H1 (cell line): ENCODE results near the gene TLL1. TPM values are rescaled to one million over a fixed set of nuclear protein-coding genes. Genes with fewer than 3 reads are reported as not detected.

Experiments
- CTCF ChIA-PET: fragments of 300-600 bp; sonication (Branson Sonifier 250); formaldehyde crosslinking; loops from one replicate; lab custom pipeline; 2021; ENCODE audit not compliant: partially characterized antibody; lab: Charles Lee
- POLR2A ChIA-PET: fragments of 300-600 bp; sonication (Branson Sonifier 250); formaldehyde crosslinking; loops from one replicate; lab custom pipeline; 2021; ENCODE audit warnings: inconsistent platforms; ENCODE audit not compliant: partially characterized antibody; lab: Charles Lee
- DNase-seq, 2 experiments: peaks; one replicate each; pipeline versions ENCODE4 v3.0.0 to v3.0.0-alpha.2; 2010 to 2022; ENCODE audit warnings: low spot score in 2 of 2, low read depth in 1 of 2, mixed read lengths in 1 of 2
- FAIRE-seq: peaks from 2 replicates; lab custom pipeline; 2011; peaks lifted over from hg19 to GRCh38; lab: Jason Lieb, UNC
- H2AFZ ChIP-seq: 2 replicates; pipeline ENCODE4 v1.8.1; 2012; ENCODE audit warnings: low read length, inconsistent platforms
- H2AK5ac ChIP-seq: 2 replicates; pipeline ENCODE4 v1.6.1; 2013; ENCODE audit warnings: low read depth, low read length
- H2BK120ac ChIP-seq: replicated peaks from 2 replicates; pipeline ENCODE3; 2013; ENCODE audit warnings: low read depth, low read length, inconsistent platforms
- H2BK12ac ChIP-seq: 2 replicates; pipeline ENCODE4 v1.6.1; 2013; ENCODE audit warnings: low read depth, low read length
- H2BK15ac ChIP-seq: 2 replicates; pipeline ENCODE4 v1.6.1; 2013; ENCODE audit warnings: low read length
- H2BK20ac ChIP-seq: 2 replicates; pipeline ENCODE4 v1.6.1; 2013; ENCODE audit warnings: low read length
- H2BK5ac ChIP-seq: 2 replicates; pipeline ENCODE4 v1.6.1; 2013; ENCODE audit warnings: low read depth, low read length
- H3K14ac ChIP-seq: 2 replicates; pipeline ENCODE4 v1.6.1; 2013; ENCODE audit warnings: inconsistent platforms; ENCODE audit not compliant: insufficient read length
- H3K18ac ChIP-seq: 2 replicates; pipeline ENCODE4 v1.6.1; 2013; ENCODE audit warnings: low read length; ENCODE audit errors: extremely low read depth
- H3K23ac ChIP-seq: 2 replicates; pipeline ENCODE4 v1.6.1; 2013; ENCODE audit warnings: inconsistent platforms; ENCODE audit not compliant: insufficient read length
- H3K23me2 ChIP-seq: 2 replicates; pipeline ENCODE4 v1.6.1; 2013; ENCODE audit warnings: low read depth, low read length
- H3K27ac ChIP-seq: 2 replicates; pipeline ENCODE4 v1.6.1; 2011; ENCODE audit warnings: low read depth, low read length, inconsistent platforms
- H3K27me3 ChIP-seq, 4 experiments: replicated peaks in 1 of 4; 1 replicate in 1 of 4; 2 replicates in 3 of 4; pipeline versions ENCODE4 v1.6.1 to v1.8.1; 2011 to 2013; ENCODE audit warnings: low read length in 3 of 4, mild to moderate bottlenecking in 3 of 4, inconsistent platforms in 2 of 4, mixed read lengths in 2 of 4, moderate library complexity in 1 of 4; ENCODE audit not compliant: control insufficient read depth in 3 of 4, insufficient read depth in 3 of 4; ENCODE audit errors: extremely low read depth in 1 of 4
- H3K36me3 ChIP-seq, 4 experiments: 2 replicates each; pipeline versions ENCODE4 v1.6.1 to v1.8.1; 2011 to 2013; ENCODE audit warnings: mild to moderate bottlenecking in 4 of 4, low read length in 3 of 4, moderate library complexity in 2 of 4, control low read depth in 1 of 4, inconsistent platforms in 1 of 4; ENCODE audit not compliant: insufficient read depth in 4 of 4, control insufficient read depth in 2 of 4
- H3K4ac ChIP-seq: replicated peaks from 2 replicates; pipeline ENCODE3; 2013; ENCODE audit warnings: low read length, low read depth, mixed read lengths, inconsistent platforms; ENCODE audit not compliant: insufficient read length
- H3K4me1 ChIP-seq, 4 experiments: replicated peaks in 1 of 4; 1 replicate in 1 of 4; 2 replicates in 3 of 4; pipeline versions ENCODE4 v1.6.1 to v1.8.1; 2011 to 2013; ENCODE audit warnings: low read length in 3 of 4, inconsistent platforms in 2 of 4, mixed read lengths in 1 of 4; ENCODE audit not compliant: insufficient read depth in 4 of 4, control insufficient read depth in 3 of 4
- H3K4me2 ChIP-seq, 2 experiments: 2 replicates each; pipeline versions ENCODE4 v1.6.1 to v1.8.1; 2011 to 2013; ENCODE audit warnings: low read depth in 2 of 2, low read length in 2 of 2, control low read depth in 1 of 2, inconsistent platforms in 1 of 2, mild to moderate bottlenecking in 1 of 2; ENCODE audit not compliant: insufficient read depth in 1 of 2
- H3K4me3 ChIP-seq, 4 experiments: fragments of 200-600, 300-600 bp in 1 of 4; sonication (generic), shearing (Covaris generic), sonication (Bioruptor Twin) in 1 of 4; 2 replicates each; pipeline versions ENCODE4 v1.5.1 to v1.8.1; 2011 to 2016; ENCODE audit warnings: low read length in 4 of 4, low read depth in 3 of 4, control low read depth in 2 of 4, inconsistent platforms in 2 of 4, mild to moderate bottlenecking in 2 of 4, mixed read lengths in 1 of 4, moderate library complexity in 1 of 4; ENCODE audit not compliant: insufficient read depth in 2 of 4; ENCODE audit errors: extremely low read depth in 1 of 4
- H3K56ac ChIP-seq: replicated peaks from 2 replicates; pipeline ENCODE3; 2013; ENCODE audit warnings: low read depth, mild to moderate bottlenecking, mixed read lengths, low read length, inconsistent platforms; ENCODE audit not compliant: insufficient read length
- H3K79me1 ChIP-seq: 2 replicates; pipeline ENCODE4 v1.6.1; 2013; ENCODE audit warnings: low read depth, low read length, control low read depth
- H3K79me2 ChIP-seq, 2 experiments: 2 replicates each; pipeline versions ENCODE4 v1.6.1 to v1.8.1; 2012 to 2013; ENCODE audit warnings: low read length in 2 of 2, mild to moderate bottlenecking in 2 of 2, inconsistent platforms in 1 of 2; ENCODE audit not compliant: insufficient read depth in 2 of 2, control insufficient read depth in 1 of 2
- H3K9ac ChIP-seq, 4 experiments: replicated peaks in 1 of 4; 1 replicate in 1 of 4; 2 replicates in 3 of 4; pipeline versions ENCODE4 v1.6.1 to v1.8.1; 2011 to 2013; ENCODE audit warnings: low read depth in 3 of 4, low read length in 3 of 4, control low read depth in 2 of 4, mild to moderate bottlenecking in 2 of 4, moderate library complexity in 2 of 4, inconsistent platforms in 1 of 4; ENCODE audit errors: extremely low read depth in 1 of 4
- H3K9me3 ChIP-seq, 2 experiments: 2 replicates each; pipeline versions ENCODE4 v1.6.1 to v1.8.1; 2012 to 2013; ENCODE audit warnings: mild to moderate bottlenecking in 2 of 2, moderate library complexity in 2 of 2, control low read depth in 1 of 2, inconsistent platforms in 1 of 2, low read depth in 1 of 2, low read length in 1 of 2, mixed read lengths in 1 of 2; ENCODE audit not compliant: insufficient read depth in 2 of 2
- H4K20me1 ChIP-seq, 2 experiments: replicated peaks in 1 of 2; 2 replicates each; pipeline versions ENCODE3 to v1.8.1; 2011 to 2013; ENCODE audit warnings: inconsistent platforms in 2 of 2, low read length in 2 of 2, mild to moderate bottlenecking in 1 of 2; ENCODE audit not compliant: insufficient read depth in 2 of 2, control insufficient read depth in 1 of 2
- H4K5ac ChIP-seq: 2 replicates; pipeline ENCODE4 v1.6.1; 2013; ENCODE audit warnings: low read length, low read depth, mixed read lengths, inconsistent platforms; ENCODE audit not compliant: insufficient read length
- H4K8ac ChIP-seq: 2 replicates; pipeline ENCODE4 v1.8.0; 2013; ENCODE audit warnings: mild to moderate bottlenecking, moderate library complexity, low read length, inconsistent platforms; ENCODE audit not compliant: insufficient read depth; ENCODE audit errors: extremely low read depth
- H4K91ac ChIP-seq: replicated peaks from 2 replicates; pipeline ENCODE3; 2013; ENCODE audit warnings: low read length, mixed read lengths, inconsistent platforms; ENCODE audit not compliant: insufficient read length
- CHD2 ChIP-seq: IDR thresholded peaks from 2 replicates; pipeline ENCODE4 v1.6.1; 2012; ENCODE audit warnings: low read length, improper control_type of control experiment
- JUND ChIP-seq: IDR thresholded peaks from 2 replicates; pipeline ENCODE4 v1.6.1; 2011; ENCODE audit warnings: mild to moderate bottlenecking, improper control_type of control experiment, low read length
- SIRT6 ChIP-seq: IDR thresholded peaks from one replicate; pipeline ENCODE4 v1.7.1; 2012; ENCODE audit warnings: low read length, inconsistent platforms
- SP4 ChIP-seq: IDR thresholded peaks from 2 replicates; pipeline ENCODE4 v1.6.1; 2012; ENCODE audit warnings: low read length, inconsistent platforms
- TAF7 ChIP-seq: optimal IDR thresholded peaks from 2 replicates; pipeline ENCODE3; 2011; ENCODE audit warnings: low read depth, mild to moderate bottlenecking, inconsistent platforms, low read length, moderate library complexity, borderline replicate concordance
- WGBS, 2 experiments: shearing (Covaris generic) in 1 of 2; methylation state at CpG; one replicate each; pipeline versions ENCODE4 v1.1.6 to v1.1.7; 2013 to 2015; ENCODE audit warnings: low lambda C conversion rate in 2 of 2, mixed read lengths in 2 of 2, inconsistent platforms in 1 of 2, low coverage in 1 of 2, missing lambda C conversion rate in 1 of 2; ENCODE audit not compliant: insufficient replicate concordance in 2 of 2, insufficient coverage in 1 of 2, insufficient read length in 1 of 2; ENCODE audit errors: extremely low coverage in 1 of 2, missing lambda C conversion rate in 1 of 2; 5-methylcytosine and 5-hydroxymethylcytosine counted together
- polyA plus RNA-seq, 7 experiments: library from polyadenylated mRNA; depleted of rRNA in 3 of 7; stranded (reverse) in 5 of 7; unstranded in 2 of 7; fragments of >200 nt in 5 of 7; fragments of 200-250 nt in 2 of 7; gene quantifications; 1 replicate in 5 of 7; 2 replicates in 1 of 7; 4 replicates in 1 of 7; pipeline versions ENCODE4 v1.2.1 to v1.2.3, GENCODE V29; 2011 to 2013; ENCODE audit warnings: missing spikeins in 2 of 7, mixed read lengths in 2 of 7
- total RNA-seq: library from RNA; stranded (reverse); fragmentation: NEBNext Ultra II Directional; extraction: Animal tissue kit (Norgen Biotek cat#: 25700); gene quantifications from 2 replicates; pipeline ENCODE4 v1.2.1, GENCODE V29; 2021

The TLL1 gene
- total and polyA plus RNA-seq, 2 of the 8 experiments (the other 6 are each of a cell fraction or from before 2014, with no cell fraction given), result 0.18 to 1.1 TPM

GRCh38 chr4:166092797-166093290 is 219.8 kb downstream of the TLL1 start:
- Histone ChIP-seq H2BK5ac (no peak overlapping the region), H2BK120ac (no peak overlapping the region), H3K36me3 (no peaks in the 10 kb centered on the region), H3K23ac (no peak overlapping the region), H3K4ac (no peak overlapping the region), H3K9ac (no peak overlapping the region), H3K4me2 (no peak overlapping the region), H4K8ac (no peak overlapping the region), H2AFZ (no peak overlapping the region), H2AK5ac (no peak overlapping the region), H3K79me2 (no peaks in the 10 kb centered on the region), H3K18ac (no peak overlapping the region), H3K14ac (no peak overlapping the region), H3K9me3 (no peaks in the 10 kb centered on the region), H2BK15ac (no peak overlapping the region), H3K56ac (no peak overlapping the region), H3K4me1 (no peaks in the 10 kb centered on the region), H3K27me3 (no peaks in the 10 kb centered on the region), H3K4me3 (no peak overlapping the region), H4K20me1 (no peaks in the 10 kb centered on the region), H4K91ac (no peak overlapping the region), H2BK12ac (no peak overlapping the region), H3K23me2 (no peaks in the 10 kb centered on the region), H3K79me1 (no peaks in the 10 kb centered on the region), H4K5ac (no peak overlapping the region), H3K27ac (no peak overlapping the region), H2BK20ac (no peak overlapping the region)
- FAIRE-seq, result no peak
- 84% methylated on average over 7 of the region's 7 CpGs; no CpG with 5 or more reads in 1 of the 2 experiments for WGBS, 2 experiments
- no peak for DNase-seq
- CTCF ChIA-PET, result interaction anchor here (1.1 to 3.5 kb wide), 5 partner anchors 50 to 600 kb away, joined by 3 to 22 read pairs (median 6); no protein-coding TSS in a partner anchor
- POLR2A ChIA-PET, result no interaction called here
- no peak for TF ChIP-seq SIRT6
- no peak for TF ChIP-seq JUND
- no peak for TF ChIP-seq TAF7
- TF ChIP-seq SP4, result no peak
- TF ChIP-seq CHD2, result no peak
